GM19452 (cell line): ENCODE measurements around the gene PTPRM.

Experiments used
- ATAC-seq: cut with Tn5 transposase; IDR thresholded peaks from one replicate; pipeline ENCODE4 v1.9.1; 2021; ENCODE audit not compliant: unreplicated experiment

The PTPRM gene

DNA sequence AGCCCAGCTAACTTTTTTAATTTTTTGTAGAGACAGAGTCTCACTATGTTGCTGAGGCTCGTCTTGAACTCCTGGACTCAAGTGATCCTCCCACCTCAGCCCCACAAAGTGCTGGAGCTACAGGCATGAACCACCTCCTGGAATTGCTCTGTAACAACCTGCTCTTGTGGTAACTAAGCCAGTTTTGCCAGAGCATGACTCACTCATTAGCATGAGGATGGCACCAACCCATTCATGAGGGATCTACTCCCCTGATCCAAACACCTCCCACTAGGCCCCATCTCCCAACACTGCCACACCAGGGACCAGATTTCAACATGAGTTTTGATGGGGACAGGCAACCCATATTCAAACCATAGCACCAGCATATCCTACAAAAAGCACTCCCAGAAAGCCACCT is 693.2 kb downstream of the PTPRM start:
- no peak for ATAC-seq

DNA sequence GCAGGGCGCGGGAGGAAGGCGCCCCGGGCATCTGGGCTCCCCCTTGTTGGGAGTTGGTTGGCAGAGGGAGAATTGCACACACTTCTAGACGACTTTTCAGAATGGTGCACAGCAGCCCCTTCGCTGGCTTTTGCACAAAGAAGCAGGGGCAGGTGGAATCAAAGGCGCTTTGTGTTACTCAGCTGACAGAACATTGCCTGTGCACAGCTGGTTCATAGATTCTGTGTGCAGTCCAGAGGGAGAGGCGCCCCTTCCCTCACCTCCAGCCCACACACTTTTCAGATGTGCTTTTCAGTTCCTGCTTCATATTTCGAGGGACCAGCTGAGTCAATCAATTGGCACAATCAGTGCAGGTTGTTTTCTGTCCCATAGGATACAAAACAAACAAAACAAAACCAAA is 693.7 kb downstream of the PTPRM start:
- no peak for ATAC-seq

DNA sequence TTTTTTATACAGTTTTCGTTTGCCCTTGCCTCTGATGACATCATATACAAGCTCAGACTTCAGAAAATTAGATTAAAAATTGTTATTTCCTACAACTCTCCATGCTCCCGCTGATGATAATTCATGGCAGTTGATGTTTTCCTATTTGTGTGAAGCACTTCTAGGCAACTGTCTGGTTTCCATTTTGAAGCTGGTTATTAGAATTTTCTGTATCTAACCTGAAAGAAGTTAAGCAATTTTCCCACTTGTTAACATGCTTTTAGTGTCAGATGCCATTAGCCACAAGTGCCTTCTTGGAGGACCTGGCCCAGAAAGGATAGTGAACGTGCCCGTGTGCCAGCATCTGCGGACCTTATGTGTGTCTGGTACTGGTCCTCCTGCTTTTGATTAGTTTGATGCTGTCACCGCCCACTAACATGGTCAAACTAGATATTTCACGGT is 694.6 kb downstream of the PTPRM start:
- ATAC-seq = no peak

DNA sequence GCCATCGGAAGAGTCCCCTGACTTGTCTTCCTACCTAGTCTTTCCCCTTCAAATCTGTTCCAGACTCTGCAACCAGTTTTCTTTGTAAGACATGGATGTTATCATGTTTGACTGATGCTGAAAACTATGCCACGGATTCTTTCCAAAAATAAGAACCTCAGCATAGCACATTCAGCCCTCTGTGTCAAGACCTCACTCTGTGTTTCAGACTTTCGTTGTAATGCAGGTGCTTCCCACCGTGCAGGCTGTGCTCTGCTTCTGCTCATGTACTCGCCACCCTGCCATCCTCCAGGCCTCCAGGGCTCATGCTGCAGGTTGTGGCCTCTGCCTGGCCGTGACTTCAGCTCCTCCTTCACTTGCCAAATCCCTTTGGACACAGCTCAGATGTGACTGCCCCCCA is 695.1 kb downstream of the PTPRM start:
- no peak for ATAC-seq

DNA sequence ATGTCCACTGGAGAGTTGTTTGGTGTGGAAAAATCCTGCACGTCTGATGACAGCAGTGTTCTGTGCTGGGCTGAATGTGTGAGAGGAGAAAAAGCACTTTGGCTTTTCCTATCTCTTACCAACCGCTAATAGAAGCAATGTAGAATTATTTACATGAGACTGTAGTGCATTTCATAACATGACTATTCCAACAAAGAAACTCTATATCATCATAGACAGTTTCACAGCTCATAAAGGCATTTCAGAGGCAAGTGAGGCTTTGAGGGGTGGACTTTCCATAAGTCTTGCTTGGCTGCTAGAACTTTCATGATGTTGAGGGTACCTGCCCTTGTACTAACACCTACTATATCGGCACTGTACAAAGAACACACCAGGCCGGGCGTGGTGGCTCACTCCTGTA is 697.0 kb downstream of the PTPRM start:
- no peak for ATAC-seq

DNA sequence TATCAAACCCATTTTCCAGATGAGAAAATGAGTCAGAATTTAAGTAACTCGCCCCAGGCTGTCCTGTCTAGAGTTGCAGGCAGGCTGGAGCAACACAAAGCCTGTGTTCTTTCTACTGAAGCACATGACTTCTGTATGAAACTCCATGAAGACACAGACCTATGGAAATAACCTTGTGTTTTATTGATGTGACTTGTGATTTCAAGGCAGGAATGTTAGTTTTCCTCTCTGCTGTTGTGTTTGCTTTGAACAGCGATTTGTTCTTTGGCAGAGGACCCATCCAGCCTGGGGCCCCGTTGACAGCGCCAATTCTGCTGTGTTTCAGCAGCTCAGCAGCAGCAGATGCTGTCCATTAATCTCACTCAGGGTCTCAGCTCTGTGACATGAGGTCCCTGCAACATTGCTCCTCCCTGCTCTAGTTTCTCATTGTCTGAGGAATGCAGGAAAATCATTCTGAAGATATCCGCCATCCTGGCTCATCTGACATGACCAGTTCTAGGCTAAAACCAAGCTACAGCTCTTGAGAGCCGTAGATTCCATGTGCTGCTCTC is 697.8 kb downstream of the PTPRM start:
- ATAC-seq = no peak

DNA sequence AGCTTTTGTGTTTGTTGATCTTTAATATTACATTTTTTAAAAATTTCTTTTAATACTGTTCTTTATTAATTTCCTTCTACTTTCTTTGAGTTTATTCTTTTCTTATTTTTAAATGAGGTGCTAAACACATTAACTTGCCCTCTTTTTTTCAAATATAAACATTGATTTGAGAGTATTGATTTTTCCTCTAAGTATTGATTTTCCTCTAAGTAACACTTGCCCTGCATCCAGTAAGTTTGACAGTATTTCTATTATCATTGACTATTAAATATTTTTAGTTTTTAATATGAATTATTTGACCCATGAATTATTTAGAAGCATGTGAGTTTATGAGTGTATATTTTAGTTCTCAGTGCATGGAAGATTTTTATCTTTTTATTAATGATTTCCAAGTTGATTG is 705.1 kb downstream of the PTPRM start:
- ATAC-seq = no peak

DNA sequence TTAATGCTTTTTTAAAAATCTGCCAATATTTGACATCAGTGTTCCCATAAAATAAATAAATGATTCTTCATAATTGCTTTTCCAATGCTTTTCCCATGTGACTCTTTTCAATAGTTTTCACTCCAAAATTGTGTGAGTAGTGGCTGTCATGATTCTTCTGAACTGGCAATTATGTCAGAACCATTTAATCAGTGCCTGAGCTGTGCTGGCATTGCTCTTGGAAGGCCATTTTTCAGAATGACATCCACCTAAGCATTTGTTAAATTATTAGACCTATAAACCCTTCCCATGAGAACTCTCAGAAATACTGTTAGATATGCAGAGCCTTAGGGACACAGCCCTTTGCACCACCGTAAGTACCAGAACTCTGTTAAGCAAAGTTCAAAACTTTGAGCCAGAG is 707.3 kb downstream of the PTPRM start:
- no peak for ATAC-seq

DNA sequence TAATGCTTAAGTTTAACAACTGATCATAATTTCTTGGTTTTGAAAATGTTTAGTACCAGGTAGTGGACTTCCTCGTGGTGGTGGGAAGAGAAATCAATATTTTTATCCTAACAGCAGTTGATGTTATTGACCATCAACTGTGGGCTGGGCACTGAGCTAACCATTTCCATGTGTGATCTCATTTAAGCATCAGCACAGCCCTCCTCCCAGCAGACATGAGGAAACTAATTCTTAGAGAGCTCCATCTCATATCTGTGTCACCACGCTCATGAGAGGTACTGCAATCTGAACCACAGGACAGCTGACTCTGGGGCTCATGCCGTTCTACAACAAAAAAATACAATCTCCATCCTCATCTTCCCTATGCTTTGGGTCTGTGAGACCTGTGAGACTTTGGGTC is 709.3 kb downstream of the PTPRM start:
- ATAC-seq = no peak

DNA sequence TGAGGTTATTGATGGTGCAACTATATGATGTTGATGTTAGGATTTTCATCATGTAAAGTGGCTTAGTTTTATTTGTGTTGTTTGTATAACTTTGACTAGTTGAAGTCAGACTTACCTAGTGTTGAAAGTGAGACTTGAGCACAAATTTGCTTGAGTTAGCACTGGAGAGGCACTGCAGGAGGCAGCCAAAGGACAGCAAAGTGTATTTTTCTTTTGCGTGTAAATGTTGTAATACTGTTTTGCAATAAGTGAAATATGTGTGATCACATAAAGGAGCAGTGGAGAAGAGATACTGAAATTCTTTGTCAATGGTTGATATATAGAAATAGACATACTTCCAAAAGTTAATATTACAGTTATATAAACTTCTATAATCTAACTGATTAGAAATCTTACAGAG is 710.2 kb downstream of the PTPRM start:
- ATAC-seq = no peak

DNA sequence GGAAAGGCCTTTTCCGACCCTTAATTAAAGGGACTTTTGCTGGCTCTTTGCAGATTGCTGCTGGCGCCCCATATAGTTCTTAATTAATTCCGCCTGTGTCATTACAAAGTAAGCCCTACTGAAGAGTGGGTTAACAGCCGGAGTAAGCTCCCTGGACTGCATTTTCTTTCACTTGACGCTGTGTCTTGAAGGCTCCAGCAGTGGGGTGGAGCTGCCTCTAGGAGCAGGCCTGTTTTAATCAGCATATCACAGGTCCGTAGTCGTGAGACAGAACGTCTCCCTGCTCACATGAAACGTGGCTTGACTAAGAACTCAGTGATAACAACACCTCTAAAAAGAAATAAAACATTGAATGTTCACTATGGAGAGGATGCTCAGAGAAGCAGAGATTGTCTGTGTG is 712.2 kb downstream of the PTPRM start:
- ATAC-seq = no peak

DNA sequence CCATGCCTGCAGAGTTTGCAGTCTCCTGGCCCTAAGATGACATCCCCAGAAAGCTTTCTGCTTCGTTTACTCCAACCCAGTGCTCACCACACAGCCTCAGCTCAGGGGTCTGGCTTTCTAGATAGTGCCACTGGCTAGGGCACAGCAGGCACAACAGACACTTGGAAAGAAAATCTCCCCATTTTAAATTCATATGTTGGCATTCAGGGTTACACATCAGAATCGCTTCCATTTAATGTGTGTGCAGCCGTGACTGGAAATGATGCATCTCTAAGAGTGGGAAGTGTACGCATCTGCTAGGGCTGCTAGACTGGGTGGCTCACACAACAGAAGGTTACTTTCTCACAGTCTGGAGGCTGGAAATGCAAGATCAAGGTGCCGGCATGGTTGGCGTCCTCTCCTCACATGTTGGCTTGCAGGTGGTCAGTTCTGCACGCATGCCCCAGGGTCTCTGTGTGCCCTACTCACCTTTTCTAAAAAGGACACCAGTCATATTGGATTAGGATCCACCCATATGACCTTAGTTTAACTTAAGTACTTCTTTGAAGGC is 712.7 kb downstream of the PTPRM start:
- no peak for ATAC-seq

DNA sequence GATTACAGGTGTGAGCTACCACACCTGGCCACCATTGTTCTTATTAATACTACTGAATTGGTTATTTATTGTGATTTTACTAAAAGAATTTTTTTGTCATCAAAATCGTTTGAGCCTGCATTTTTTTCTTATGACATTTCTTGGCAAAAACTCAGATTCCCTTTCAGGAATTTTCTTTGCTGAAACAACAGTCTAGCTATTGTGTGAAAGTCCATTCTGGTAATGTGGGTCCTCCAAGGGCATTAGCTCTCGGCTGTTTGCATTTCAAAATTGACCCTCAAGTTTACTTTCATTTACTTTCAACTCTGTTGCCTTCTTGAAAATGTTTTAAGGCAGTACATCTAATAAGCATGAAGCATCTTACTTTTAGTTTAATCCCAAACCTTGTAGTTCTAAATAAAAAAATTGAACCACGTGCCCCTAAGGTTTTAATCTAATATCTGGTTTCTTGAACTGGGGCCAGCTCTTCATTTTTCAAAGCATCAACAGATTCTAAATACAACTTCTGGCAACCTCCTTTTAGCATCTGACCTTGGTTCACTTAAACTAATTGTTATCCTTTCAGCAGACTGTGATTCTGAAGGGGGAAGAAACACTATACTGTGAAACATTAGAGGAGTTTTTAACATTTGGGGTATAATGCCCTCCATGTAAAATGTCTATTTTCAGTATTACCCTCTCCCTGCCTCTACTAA is 716.9 kb downstream of the PTPRM start:
- no peak for ATAC-seq

DNA sequence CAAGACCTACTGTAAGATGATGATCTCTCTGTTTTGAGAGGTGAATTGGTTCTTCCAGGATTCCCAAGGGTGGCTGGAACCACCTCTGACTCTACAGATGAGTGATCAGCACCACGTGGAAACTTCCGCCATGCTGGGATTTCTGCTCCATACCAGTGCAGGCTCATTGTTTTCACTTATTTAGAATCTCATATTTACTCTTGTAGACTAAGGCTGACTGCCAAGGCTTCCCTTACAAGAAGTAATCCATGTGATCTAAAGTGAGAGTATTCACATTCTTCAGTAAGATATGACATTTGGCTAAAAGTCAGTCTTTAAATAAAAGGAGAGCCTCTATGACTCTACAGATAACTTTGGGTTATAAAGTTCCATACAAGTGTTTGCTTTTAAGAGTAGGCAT is 719.2 kb downstream of the PTPRM start:
- ATAC-seq = no peak

DNA sequence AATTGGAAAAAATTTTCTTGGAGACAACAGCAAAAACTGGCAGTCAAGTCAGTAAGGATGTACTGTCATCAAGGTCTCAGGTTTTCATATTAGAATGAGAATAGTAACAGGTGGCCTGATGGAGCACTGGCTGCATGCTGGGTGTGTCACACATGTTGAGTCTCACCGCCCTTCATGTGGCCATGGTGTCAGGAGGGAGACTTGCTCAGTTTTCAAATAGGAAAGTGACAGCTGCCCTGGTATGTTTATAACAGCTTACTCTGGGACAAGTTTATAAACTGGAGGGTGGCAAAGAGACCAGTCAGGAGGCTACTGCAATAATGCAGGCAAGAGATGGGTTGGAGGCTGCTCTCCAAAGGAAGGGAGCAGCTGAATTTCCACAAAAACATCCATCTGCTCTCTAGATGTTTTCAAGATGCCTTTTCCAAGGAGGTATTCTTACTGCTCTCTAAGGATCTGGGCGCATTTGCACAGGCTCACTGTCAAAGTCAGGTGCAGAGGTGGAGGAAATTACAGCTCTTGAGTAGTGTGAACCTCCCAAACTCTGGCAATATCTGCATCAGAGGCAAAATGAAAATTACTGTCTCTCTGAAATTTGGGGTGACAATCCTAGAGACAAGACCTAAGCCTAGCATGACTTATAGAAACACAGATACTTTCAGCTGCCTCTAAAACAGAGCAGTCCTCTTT is 720.2 kb downstream of the PTPRM start:
- no peak for ATAC-seq

DNA sequence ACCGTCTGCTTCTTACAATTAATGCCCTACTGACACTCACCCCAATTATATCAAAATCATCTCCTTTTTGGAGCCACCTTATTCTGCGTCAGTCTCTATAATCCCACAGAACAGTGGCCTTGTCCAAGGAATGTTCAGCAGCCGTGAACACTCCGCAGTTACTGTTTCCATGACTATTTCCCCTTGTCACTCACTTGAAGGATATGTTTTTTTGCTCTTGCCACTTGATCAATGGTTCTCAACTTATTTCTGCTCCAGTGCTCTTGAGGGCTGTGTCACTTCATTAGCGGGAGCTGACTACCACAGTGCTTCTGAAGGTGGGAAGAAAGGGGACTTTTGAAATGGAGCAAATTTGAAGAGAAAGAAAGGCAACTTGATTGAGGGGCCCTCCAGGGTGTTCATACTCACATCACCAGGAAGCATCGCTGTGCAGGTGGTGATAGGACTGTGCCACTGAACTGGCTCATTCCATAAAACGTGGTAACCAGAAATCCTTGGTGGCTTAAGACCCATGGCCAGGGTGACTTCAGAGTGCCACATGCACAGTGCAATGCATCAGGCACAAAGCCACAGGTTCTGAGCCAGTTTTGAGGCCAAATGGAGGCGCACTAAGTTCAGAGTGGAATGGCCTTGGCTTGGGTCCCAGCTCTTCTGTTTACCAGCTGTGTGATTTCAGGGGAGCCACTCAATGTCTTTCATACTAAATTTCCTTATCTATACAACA is 721.5 kb downstream of the PTPRM start:
- no peak for ATAC-seq

DNA sequence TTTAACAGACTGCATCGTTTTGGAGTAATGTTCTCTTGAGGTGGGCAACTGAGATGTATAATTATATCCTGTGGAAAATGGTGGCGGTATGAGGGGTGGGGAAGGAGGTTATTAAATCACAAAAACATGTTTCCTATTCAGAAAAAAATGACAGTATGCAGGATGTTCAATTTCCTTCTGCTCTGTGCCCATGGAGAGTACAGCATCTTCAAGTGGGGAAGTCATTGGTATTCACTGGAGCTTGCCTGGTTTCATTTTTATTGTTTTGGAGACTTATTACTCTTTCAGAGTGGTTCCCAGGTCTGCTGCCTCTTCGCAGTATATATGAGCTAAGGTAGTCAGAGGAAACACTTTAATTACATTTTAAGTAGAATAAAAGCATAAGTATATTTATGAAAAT is 723.3 kb downstream of the PTPRM start:
- no peak for ATAC-seq

DNA sequence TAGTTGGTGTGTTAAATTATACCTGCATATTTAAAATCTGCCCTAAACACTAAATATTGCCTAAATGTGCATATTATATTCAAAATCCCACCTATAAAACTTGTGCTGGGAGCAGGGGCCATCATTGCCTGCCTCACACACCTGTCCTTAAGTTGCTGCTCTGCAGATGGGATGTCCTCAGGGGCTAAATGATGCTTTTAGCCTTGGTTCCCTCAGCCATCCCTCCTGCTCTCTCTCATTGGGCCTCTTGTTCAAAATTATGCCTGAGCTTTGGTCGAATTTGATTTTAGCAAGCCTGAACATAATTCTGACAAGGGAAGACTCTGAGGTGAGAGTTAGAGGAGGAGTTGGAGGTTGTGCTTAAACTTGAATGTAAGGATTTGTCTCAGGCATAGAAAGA is 723.8 kb downstream of the PTPRM start:
- no peak for ATAC-seq

DNA sequence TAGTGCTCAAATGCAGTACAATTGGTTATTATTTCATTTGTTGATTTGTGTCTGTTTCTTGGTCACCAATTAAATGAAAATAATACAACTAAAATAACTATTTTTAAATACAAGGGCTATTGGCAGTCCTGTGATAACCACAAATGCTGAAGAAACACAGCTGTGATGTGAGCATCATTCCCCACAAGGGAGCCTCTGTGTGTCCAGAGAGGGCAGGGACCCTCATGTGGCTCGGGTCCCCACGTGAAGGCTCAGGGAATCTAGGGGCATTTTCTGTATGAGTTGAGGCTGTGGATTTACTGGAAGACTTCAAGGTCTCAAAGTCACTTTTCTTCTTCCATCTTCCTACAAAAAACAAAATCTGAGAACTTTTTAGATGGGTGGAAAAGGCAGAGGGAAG is 726.1 kb downstream of the PTPRM start:
- ATAC-seq = no peak

DNA sequence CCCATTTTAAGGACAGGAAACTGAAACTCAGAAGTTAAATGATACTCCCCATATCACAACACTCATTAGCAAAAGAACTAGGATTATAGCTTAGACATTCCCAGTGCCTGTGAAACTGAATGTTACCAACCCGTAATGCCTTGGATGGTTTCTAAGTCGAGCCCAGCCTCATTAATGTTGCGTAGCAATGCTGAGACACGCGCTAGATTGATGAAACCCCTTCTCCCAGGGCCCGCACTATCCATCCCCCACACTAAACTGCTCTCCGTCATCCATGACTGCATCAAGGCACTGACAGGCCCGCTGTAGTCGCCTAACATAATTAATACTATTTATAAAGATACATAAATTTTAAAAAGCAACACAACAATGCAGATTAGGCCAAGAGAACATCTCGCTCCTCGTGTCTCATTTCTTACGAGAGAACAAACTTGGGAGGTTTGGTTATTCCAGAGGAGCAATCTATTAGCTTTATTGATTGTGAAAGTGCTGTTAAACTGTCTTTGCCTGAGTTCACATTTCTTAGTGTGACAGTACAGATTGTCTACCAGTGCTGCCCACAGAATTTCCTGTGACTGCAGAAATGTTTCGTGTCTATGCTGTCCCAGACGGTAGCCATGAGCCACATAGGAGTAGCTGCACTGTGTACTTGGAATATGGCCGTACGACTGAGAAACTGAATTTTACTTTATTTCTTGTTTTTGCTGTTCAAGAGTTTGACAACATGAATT is 729.9 kb downstream of the PTPRM start:
- ATAC-seq = no peak

DNA sequence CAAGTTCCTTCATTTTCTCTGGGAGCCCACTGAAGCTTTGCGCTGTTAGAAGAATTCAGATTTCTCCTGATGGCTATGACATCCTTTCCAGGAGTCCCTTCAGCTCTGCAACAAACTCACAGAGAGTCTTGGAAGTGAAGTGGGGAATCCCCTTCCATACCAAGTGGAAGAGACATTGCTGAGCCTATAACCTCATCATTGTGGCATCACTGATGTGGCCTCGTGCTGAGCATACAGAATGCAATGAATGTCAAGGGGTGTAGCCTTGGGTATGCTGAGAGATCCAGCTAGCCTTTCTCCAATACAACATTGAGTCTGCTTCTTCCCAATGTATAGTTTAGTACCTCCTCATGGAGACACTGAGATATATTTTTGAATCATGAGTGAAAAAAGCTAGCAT is 731.1 kb downstream of the PTPRM start:
- no peak for ATAC-seq
